A549 treated with Hydrocortisone at 1 μM for 4 hours (cell line): Measurements from ENCODE around the gene CMTR2. TPM values are rescaled to one million over a fixed set of nuclear protein-coding genes. Genes with fewer than 3 reads are reported as not detected.

Source experiments
- total RNA-seq: library from RNA; stranded (reverse); fragments of 200-300 nt; extraction: Qiagen RNA extraction; gene quantifications from 5 replicates; pipeline ENCODE4 v1.2.3, GENCODE V29; 2022

CMTR2 gene
- total RNA-seq, result 10.8 to 16.8 TPM (median 12.9 TPM) in 5 replicates

GRCh38 chr16:71288890-71289731 lies at the start of gene CMTR2:
Gene CMTR2, minus strand, starts transcription at chr16:71289402. Its CDS starts 3,482 bp downstream, at chr16:71285920.

Other genes with a start within 250 kb of the CMTR2 start
- gene HYDIN, start 58.7 kb downstream of the CMTR2 start, total RNA-seq, result 0.28 to 0.56 TPM (median 0.48 TPM) in 5 replicates
- 4.0 to 7.1 TPM (median 5.1 TPM) in 5 replicates for gene CALB2, start 69.3 kb upstream of the CMTR2 start, total RNA-seq
- not detected in 5 replicates for gene TLE7, start 152.7 kb upstream of the CMTR2 start, total RNA-seq
- gene ZNF23, start 172.8 kb upstream of the CMTR2 start, total RNA-seq, result 5.2 to 7.9 TPM (median 5.8 TPM) in 5 replicates
- 1.5 to 2.9 TPM (median 1.9 TPM) in 5 replicates for gene ZNF19, start 199.9 kb upstream of the CMTR2 start, total RNA-seq
- 0.05 to 0.09 TPM (median 0.08 TPM) in 3 of 5 replicates, not detected in the others for gene CHST4, start 237.0 kb upstream of the CMTR2 start, total RNA-seq